Hepatocyte (in vitro differentiated cells): ENCODE data around the gene ONECUT3. TPM values are rescaled to one million over a fixed set of nuclear protein-coding genes. Genes with fewer than 3 reads are reported as not detected.

Experiments used
- DNase-seq: peaks from one replicate; pipeline ENCODE4 v3.0.0-alpha.2; 2016; ENCODE audit warnings: low spot score
- H2AFZ ChIP-seq: fragments of 200-600 bp; sonication (generic); 2 replicates; pipeline ENCODE4 v1.6.0; 2016; ENCODE audit warnings: antibody characterized with exemption, mild to moderate bottlenecking
- H3K27ac ChIP-seq: fragments of 200-600 bp; sonication (generic); 2 replicates; pipeline ENCODE4 v1.5.1; 2016; ENCODE audit warnings: mild to moderate bottlenecking
- H3K27me3 ChIP-seq: fragments of 200-600 bp; sonication (generic); 2 replicates; pipeline ENCODE4 v1.6.1; 2016
- H3K36me3 ChIP-seq: fragments of 200-600 bp; sonication (generic); replicated peaks from 2 replicates; pipeline ENCODE4 v1.5.1; 2016; ENCODE audit warnings: low read depth; ENCODE audit not compliant: insufficient read depth
- H3K4me1 ChIP-seq: fragments of 200-600 bp; sonication (generic); 2 replicates; pipeline ENCODE4 v1.5.1; 2016; ENCODE audit warnings: mild to moderate bottlenecking, moderate library complexity; ENCODE audit not compliant: insufficient read depth
- H3K4me2 ChIP-seq: fragments of 200-600 bp; sonication (generic); 2 replicates; pipeline ENCODE4 v1.6.0; 2016
- H3K4me3 ChIP-seq: fragments of 200-600 bp; sonication (generic); 2 replicates; pipeline ENCODE4 v1.5.1; 2016; ENCODE audit warnings: mild to moderate bottlenecking
- H3K79me2 ChIP-seq: fragments of 200-600 bp; sonication (generic); 2 replicates; pipeline ENCODE4 v1.6.0; 2017; ENCODE audit warnings: mild to moderate bottlenecking
- H3K9me2 ChIP-seq: fragments of 200-600 bp; sonication (generic); replicated peaks from 2 replicates; pipeline ENCODE4 v1.6.0; 2017; ENCODE audit warnings: mild to moderate bottlenecking; ENCODE audit not compliant: insufficient read depth
- H3K9me3 ChIP-seq: fragments of 200-600 bp; sonication (generic); 2 replicates; pipeline ENCODE4 v1.5.1; 2016; ENCODE audit warnings: low read depth, mild to moderate bottlenecking
- H4K20me1 ChIP-seq: fragments of 200-600 bp; sonication (generic); 2 replicates; pipeline ENCODE4 v1.6.0; 2016; ENCODE audit warnings: mild to moderate bottlenecking; ENCODE audit not compliant: insufficient read depth, poor library complexity, severe bottlenecking
- CTCF ChIP-seq: fragments of 200-600 bp; sonication (generic); IDR thresholded peaks from 2 replicates; pipeline ENCODE4 v1.5.1; 2016; ENCODE audit warnings: antibody characterized with exemption, mild to moderate bottlenecking; ENCODE audit not compliant: poor library complexity
- EZH2 ChIP-seq: fragments of 200-600 bp; sonication (generic); IDR thresholded peaks from 2 replicates; pipeline ENCODE4 v1.6.1; 2016; ENCODE audit warnings: antibody characterized with exemption, mild to moderate bottlenecking, borderline replicate concordance
- EZH2phosphoT487 ChIP-seq: fragments of 200-600 bp; sonication (generic); IDR thresholded peaks from one replicate; pipeline ENCODE4 v1.6.1; 2018; ENCODE audit warnings: antibody characterized with exemption, mild to moderate bottlenecking, low read depth, moderate library complexity; ENCODE audit not compliant: unreplicated experiment, severe bottlenecking
- WGBS: methylation state at CpG from one replicate; pipeline ENCODE4 v1.1.6; 2016; ENCODE audit warnings: low lambda C conversion rate; ENCODE audit errors: missing lambda C conversion rate; 5-methylcytosine and 5-hydroxymethylcytosine counted together
- polyA plus RNA-seq: library from polyadenylated mRNA; unstranded; fragments of >200 nt; fragmentation: Nextera tagmentation; extraction: Ambion mirVana; gene quantifications from 2 replicates; pipeline ENCODE4 v1.2.1, GENCODE V29; 2016
- total RNA-seq: library from RNA; depleted of rRNA; stranded (reverse); fragments of >200 nt; gene quantifications from 2 replicates; pipeline ENCODE4 v1.2.3, GENCODE V29; 2014

Gene ONECUT3
- total and polyA plus RNA-seq, 2 experiments from 2014 or later, result 0.03 to 0.06 TPM

GRCh38 chr19:1814833-1815604 is 61.7 kb downstream of the ONECUT3 start:
- Histone ChIP-seq H3K9me3 (no peaks in the 10 kb centered on the region), H3K36me3 (no peaks in the 10 kb centered on the region), H4K20me1 (no peaks in the 10 kb centered on the region), H3K4me3 (no peak overlapping the region), H3K27me3 (no peaks in the 10 kb centered on the region), H2AFZ (no peak overlapping the region), H3K27ac (no peak overlapping the region), H3K9me2 (no peaks in the 10 kb centered on the region), H3K4me2 (no peak overlapping the region), H3K4me1 (peaks cover 5% of the 10 kb centered on the region), H3K79me2 (no peaks in the 10 kb centered on the region)
- TF ChIP-seq EZH2phosphoT487, result no peak
- TF ChIP-seq CTCF, result no peak
- TF ChIP-seq EZH2, result no peak
- no peak for DNase-seq
- 93% methylated on average over 19 of the region's 26 CpGs for WGBS

- H3K9me3 ChIP-seq, result no peaks in the 10 kb centered on the region
- DNase-seq, result no peak
- H3K27ac ChIP-seq, result no peak overlapping the region
- H3K4me1 ChIP-seq, result peaks cover 5% of the 10 kb centered on the region
- no peaks in the 10 kb centered on the region for H3K9me2 ChIP-seq
- 90% methylated on average over 48 of the region's 61 CpGs for WGBS
- no peaks in the 10 kb centered on the region for H3K27me3 ChIP-seq
- H3K4me3 ChIP-seq, result no peak overlapping the region
- H3K79me2 ChIP-seq, result no peaks in the 10 kb centered on the region
- H3K36me3 ChIP-seq, result no peaks in the 10 kb centered on the region
- H3K4me2 ChIP-seq, result no peak overlapping the region
- H2AFZ ChIP-seq, result no peak overlapping the region
- no peaks in the 10 kb centered on the region for H4K20me1 ChIP-seq
- no peak for TF ChIP-seq EZH2
Observed at GRCh38 chr19:1815605-1816529, 62.6 kb downstream of the ONECUT3 start.

GRCh38 chr19:1816530-1817298 is 63.4 kb downstream of the ONECUT3 start:
- Histone ChIP-seq H3K4me3 (no peak overlapping the region), H3K27me3 (no peaks in the 10 kb centered on the region), H3K9me2 (no peaks in the 10 kb centered on the region), H3K27ac (no peak overlapping the region), H3K9me3 (no peaks in the 10 kb centered on the region), H3K79me2 (no peaks in the 10 kb centered on the region), H3K4me1 (peaks cover 5% of the 10 kb centered on the region), H3K36me3 (no peaks in the 10 kb centered on the region), H2AFZ (no peak overlapping the region), H4K20me1 (no peaks in the 10 kb centered on the region), H3K4me2 (no peak overlapping the region)
- TF ChIP-seq EZH2phosphoT487, result no peak
- no peak for TF ChIP-seq EZH2
- no peak for TF ChIP-seq CTCF
- 95% methylated on average over 26 of the region's 36 CpGs for WGBS
- no peak for DNase-seq
